ENCODE data around the gene IPP.

IPP gene

GRCh38 chr1:45750298-45751038 is at the start of gene IPP:
Gene IPP, minus strand, starts transcription at chr1:45750653. Its CDS starts 4,242 bp downstream, at chr1:45746411.
- peak; percentile 62 to 96 (median 92) for DNase-seq

- DNase-seq, result no peak
These were observed 46.5 kb upstream of the IPP start for GRCh38 chr1:45796946-45797345.

- DNase-seq, result no peak
These were observed 45.9 kb upstream of the IPP start for GRCh38 chr1:45796381-45796780.

- DNase-seq, result no peak
These were observed 43.6 kb upstream of the IPP start for GRCh38 chr1:45793942-45794604.

- no peak for DNase-seq
These were observed 42.3 kb upstream of the IPP start for GRCh38 chr1:45792744-45793143.

GRCh38 chr1:45789601-45790000 is 39.1 kb upstream of the IPP start:
- DNase-seq, result no peak

GRCh38 chr1:45787905-45788304 is 37.5 kb upstream of the IPP start:
- peak in 9 of 14 donors; percentile 1 to 48 (median 12) for DNase-seq

GRCh38 chr1:45785583-45785982 is 35.1 kb upstream of the IPP start:
- no peak for DNase-seq

GRCh38 chr1:45775794-45776193 is 25.3 kb upstream of the IPP start:
- DNase-seq, result no peak

- no peak for DNase-seq
These were observed 22.5 kb upstream of the IPP start for GRCh38 chr1:45772971-45773370.

GRCh38 chr1:45769261-45769932 is 18.9 kb upstream of the IPP start:
- DNase-seq, result no peak

- no peak for DNase-seq
These were observed 16.6 kb upstream of the IPP start for GRCh38 chr1:45767035-45767434.

GRCh38 chr1:45765999-45766792 is 15.7 kb upstream of the IPP start:
- no peak for DNase-seq

GRCh38 chr1:45762291-45762690 is 11.8 kb upstream of the IPP start:
- no peak for DNase-seq

GRCh38 chr1:45755697-45756096 is 5.2 kb upstream of the IPP start:
- no peak for DNase-seq

GRCh38 chr1:45753248-45754037 is 3.0 kb upstream of the IPP start:
- DNase-seq, result no peak

- DNase-seq, result no peak
These were observed 2.1 kb upstream of the IPP start for GRCh38 chr1:45752441-45753052.

GRCh38 chr1:45752014-45752413 is 1.6 kb upstream of the IPP start:
- no peak for DNase-seq

- peak in 2 of 14 donors; percentile 1 to 3 for DNase-seq
These were observed 786 bp upstream of the IPP start for GRCh38 chr1:45751039-45751838.

- no peak for DNase-seq
These were observed 3.5 kb downstream of the IPP start for GRCh38 chr1:45746922-45747321.

Data from C1 segment of cervical spinal cord (tissue), 14 donors.